Stomach smooth muscle (tissue), 2 donors: ENCODE data around the gene PILRB.

Source experiments
- H3K27ac ChIP-seq: one replicate; pipeline ENCODE4 v1.7.0; 2013; ENCODE audit warnings: mild to moderate bottlenecking, low read length, inconsistent platforms
- H3K27me3 ChIP-seq, 2 donors: one replicate each; pipeline ENCODE4 v1.7.0; 2013; ENCODE audit warnings: low read length in 2 of 2; ENCODE audit not compliant: insufficient read depth in 2 of 2, control insufficient read depth in 1 of 2
- H3K36me3 ChIP-seq, 2 donors: one replicate each; pipeline ENCODE4 v1.7.0; 2013; ENCODE audit warnings: low read length in 2 of 2; ENCODE audit not compliant: control insufficient read depth in 2 of 2, insufficient read depth in 2 of 2
- H3K4me1 ChIP-seq: one replicate; pipeline ENCODE4 v1.7.0; 2013; ENCODE audit warnings: low read length; ENCODE audit not compliant: control insufficient read depth, insufficient read depth
- H3K4me3 ChIP-seq, 2 donors: one replicate each; pipeline ENCODE4 v1.7.0; 2013; ENCODE audit warnings: low read length in 2 of 2
- H3K9ac ChIP-seq, 2 donors: one replicate each; pipeline ENCODE4 v1.7.0; 2013; ENCODE audit warnings: low read length in 2 of 2, mild to moderate bottlenecking in 1 of 2
- H3K9me3 ChIP-seq, 2 donors: one replicate each; pipeline ENCODE4 v1.7.0; 2013; ENCODE audit warnings: low read length in 2 of 2; ENCODE audit not compliant: control insufficient read depth in 2 of 2
- donor health status: healthy.
- donor health status: Pancreatic carcinoma.

The PILRB gene

GRCh38 chr7:100393233-100393905 is 35.5 kb downstream of the PILRB start:
- Histone ChIP-seq H3K9me3 (no peaks in the 10 kb centered on the region), H3K4me3 (no peak overlapping the region), H3K27ac (no peak overlapping the region)

GRCh38 chr7:100394077-100394476 is 36.2 kb downstream of the PILRB start:
- Histone ChIP-seq H3K4me3 (no peak overlapping the region), H3K4me1 (no peaks in the 10 kb centered on the region), H3K36me3 (no peaks in the 10 kb centered on the region), H3K9me3 (no peaks in the 10 kb centered on the region), H3K9ac (no peak overlapping the region), H3K27ac (no peak overlapping the region), H3K27me3 (peaks cover 0 to 7% of the 10 kb centered on the region in 2 donors)

More at GRCh38 chr7:100393233-100393905, 35.5 kb downstream of the PILRB start:
- no peaks in the 10 kb centered on the region for H3K4me1 ChIP-seq
- H3K36me3 ChIP-seq: no peaks in the 10 kb centered on the region
- peaks cover 0 to 7% of the 10 kb centered on the region in 2 donors for H3K27me3 ChIP-seq
- H3K9ac ChIP-seq: no peak overlapping the region

GRCh38 chr7:100396421-100396982 is 38.6 kb downstream of the PILRB start:
- Histone ChIP-seq H3K9ac (no peak overlapping the region), H3K9me3 (no peaks in the 10 kb centered on the region), H3K36me3 (no peaks in the 10 kb centered on the region), H3K27me3 (peaks cover 0 to 3% of the 10 kb centered on the region in 2 donors), H3K4me1 (no peaks in the 10 kb centered on the region), H3K27ac (no peak overlapping the region), H3K4me3 (no peak overlapping the region)

GRCh38 chr7:100397315-100398081 is 39.6 kb downstream of the PILRB start:
- H3K9ac ChIP-seq: no peak overlapping the region
- H3K9me3 ChIP-seq: no peaks in the 10 kb centered on the region
- H3K27me3 ChIP-seq: peaks cover 0 to 3% of the 10 kb centered on the region in 2 donors
- no peak overlapping the region for H3K4me3 ChIP-seq
- H3K27ac ChIP-seq: no peak overlapping the region
- H3K4me1 ChIP-seq: no peaks in the 10 kb centered on the region
- H3K36me3 ChIP-seq: no peaks in the 10 kb centered on the region

- H3K27ac ChIP-seq: no peak overlapping the region
- no peaks in the 10 kb centered on the region for H3K4me1 ChIP-seq
- H3K27me3 ChIP-seq: peaks cover 0 to 3% of the 10 kb centered on the region in 2 donors
- no peaks in the 10 kb centered on the region for H3K9me3 ChIP-seq
- H3K9ac ChIP-seq: no peak overlapping the region
- no peak overlapping the region for H3K4me3 ChIP-seq
- H3K36me3 ChIP-seq: no peaks in the 10 kb centered on the region
These were observed 40.3 kb downstream of the PILRB start for GRCh38 chr7:100398239-100398638.

- H3K9me3 ChIP-seq: no peaks in the 10 kb centered on the region
- H3K4me1 ChIP-seq: no peaks in the 10 kb centered on the region
- H3K4me3 ChIP-seq: no peak overlapping the region
- no peaks in the 10 kb centered on the region for H3K36me3 ChIP-seq
- peaks cover 0 to 3% of the 10 kb centered on the region in 2 donors for H3K27me3 ChIP-seq
- H3K27ac ChIP-seq: no peak overlapping the region
- H3K9ac ChIP-seq: no peak overlapping the region
These were observed 42.1 kb downstream of the PILRB start for GRCh38 chr7:100400041-100400440.

- H3K27ac ChIP-seq: no peak overlapping the region
- H3K4me3 ChIP-seq: no peak overlapping the region
- H3K9me3 ChIP-seq: no peaks in the 10 kb centered on the region
- no peak overlapping the region for H3K9ac ChIP-seq
- H3K4me1 ChIP-seq: no peaks in the 10 kb centered on the region
- H3K27me3 ChIP-seq: peaks cover 0 to 3% of the 10 kb centered on the region in 2 donors
- H3K36me3 ChIP-seq: no peaks in the 10 kb centered on the region
These were observed 42.7 kb downstream of the PILRB start for GRCh38 chr7:100400656-100401055.

- no peak overlapping the region for H3K27ac ChIP-seq
- H3K36me3 ChIP-seq: no peaks in the 10 kb centered on the region
- H3K9ac ChIP-seq: no peak overlapping the region
These were observed 43.9 kb downstream of the PILRB start for GRCh38 chr7:100401811-100402210.

GRCh38 chr7:100402241-100402640 is 44.3 kb downstream of the PILRB start:
- peaks cover 0 to 3% of the 10 kb centered on the region in 2 donors for H3K27me3 ChIP-seq
- H3K27ac ChIP-seq: no peak overlapping the region
- H3K4me3 ChIP-seq: no peak overlapping the region
- no peaks in the 10 kb centered on the region for H3K36me3 ChIP-seq
- no peaks in the 10 kb centered on the region for H3K4me1 ChIP-seq
- H3K9ac ChIP-seq: no peak overlapping the region
- H3K9me3 ChIP-seq: no peaks in the 10 kb centered on the region

More at GRCh38 chr7:100401811-100402210, 43.9 kb downstream of the PILRB start:
- no peaks in the 10 kb centered on the region for H3K4me1 ChIP-seq
- peaks cover 0 to 3% of the 10 kb centered on the region in 2 donors for H3K27me3 ChIP-seq
- H3K9me3 ChIP-seq: no peaks in the 10 kb centered on the region
- H3K4me3 ChIP-seq: no peak overlapping the region

- H3K27ac ChIP-seq: no peak overlapping the region
- H3K9ac ChIP-seq: no peak overlapping the region
- H3K36me3 ChIP-seq: no peaks in the 10 kb centered on the region
- no peak overlapping the region for H3K4me3 ChIP-seq
- no peaks in the 10 kb centered on the region for H3K4me1 ChIP-seq
- H3K9me3 ChIP-seq: no peaks in the 10 kb centered on the region
- H3K27me3 ChIP-seq: no peaks in the 10 kb centered on the region
These were observed 48.9 kb downstream of the PILRB start for GRCh38 chr7:100406767-100407166.
